Keratinocyte (primary cell): Measurements from ENCODE around the gene OXCT1.

Experiments used
- EZH2 ChIP-seq: IDR thresholded peaks from one replicate; pipeline ENCODE4 v1.6.1; 2012; ENCODE audit warnings: inconsistent platforms, mild to moderate bottlenecking, low read length, moderate library complexity
- TF ChIP-seq, protein P1 (sequence below), 3 experiments: IDR thresholded peaks in 1 of 3; conservative IDR thresholded peaks in 1 of 3; optimal IDR thresholded peaks in 1 of 3; 2 replicates in 2 of 3; 3 replicates in 1 of 3; pipeline versions ENCODE3 to v1.5.1; 2011; ENCODE audit warnings: low read length in 3 of 3, mild to moderate bottlenecking in 3 of 3, moderate library complexity in 2 of 3, control low read depth in 1 of 3, inconsistent platforms in 1 of 3; ENCODE audit not compliant: insufficient read depth in 2 of 3; ENCODE audit errors: extremely low read depth in 1 of 3

DNA sequence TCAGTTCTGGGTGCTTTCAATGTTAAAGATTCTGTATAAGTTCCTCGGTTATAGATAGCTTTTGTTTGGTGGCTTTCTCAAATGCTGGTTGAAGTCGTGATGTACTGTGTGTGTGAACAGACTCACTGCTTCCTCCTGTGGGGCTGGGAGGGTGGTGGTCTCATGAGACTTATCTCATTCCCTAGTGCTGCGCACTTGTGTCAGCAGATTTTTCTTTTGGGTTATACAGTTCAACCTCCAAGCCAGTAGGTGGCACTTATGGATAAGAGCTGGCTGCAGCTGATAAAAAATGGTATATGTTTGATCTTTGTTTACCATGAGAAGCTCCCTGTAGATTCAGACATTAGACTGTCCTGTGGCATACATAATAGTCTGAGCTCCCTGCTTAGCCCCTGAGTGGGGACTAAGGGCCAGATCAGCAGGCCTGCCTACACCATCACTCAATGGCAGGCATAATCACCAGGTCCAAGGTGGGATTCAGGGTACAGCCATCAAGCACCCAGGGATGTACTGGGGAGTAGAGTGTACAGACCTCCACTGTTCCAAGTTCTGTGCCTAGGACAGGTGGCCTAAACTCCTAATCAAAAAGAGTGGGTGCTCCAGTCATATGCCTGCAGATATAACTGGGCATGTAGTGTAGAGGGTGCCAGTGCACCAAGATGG, 174.2 kb downstream of the OXCT1 start:
- TF ChIP-seq, protein P1, sequence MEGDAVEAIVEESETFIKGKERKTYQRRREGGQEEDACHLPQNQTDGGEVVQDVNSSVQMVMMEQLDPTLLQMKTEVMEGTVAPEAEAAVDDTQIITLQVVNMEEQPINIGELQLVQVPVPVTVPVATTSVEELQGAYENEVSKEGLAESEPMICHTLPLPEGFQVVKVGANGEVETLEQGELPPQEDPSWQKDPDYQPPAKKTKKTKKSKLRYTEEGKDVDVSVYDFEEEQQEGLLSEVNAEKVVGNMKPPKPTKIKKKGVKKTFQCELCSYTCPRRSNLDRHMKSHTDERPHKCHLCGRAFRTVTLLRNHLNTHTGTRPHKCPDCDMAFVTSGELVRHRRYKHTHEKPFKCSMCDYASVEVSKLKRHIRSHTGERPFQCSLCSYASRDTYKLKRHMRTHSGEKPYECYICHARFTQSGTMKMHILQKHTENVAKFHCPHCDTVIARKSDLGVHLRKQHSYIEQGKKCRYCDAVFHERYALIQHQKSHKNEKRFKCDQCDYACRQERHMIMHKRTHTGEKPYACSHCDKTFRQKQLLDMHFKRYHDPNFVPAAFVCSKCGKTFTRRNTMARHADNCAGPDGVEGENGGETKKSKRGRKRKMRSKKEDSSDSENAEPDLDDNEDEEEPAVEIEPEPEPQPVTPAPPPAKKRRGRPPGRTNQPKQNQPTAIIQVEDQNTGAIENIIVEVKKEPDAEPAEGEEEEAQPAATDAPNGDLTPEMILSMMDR (optimal IDR thresholded peaks at IDR 0.05 in 1 of 3, IDR thresholded peaks at IDR 0.05 in 1 of 3, conservative IDR thresholded peaks at IDR 0.05 in 1 of 3; ENCODE audit: extremely low read depth in 1 of 3, insufficient read depth in 2 of 3, low read length in 3 of 3), result peak in 1 of 3 experiments; percentile 8
- TF ChIP-seq EZH2, result no peak
